ENCODE results near the gene ERCC2.
"Not testable (repeated sequence)": the region's sequence is repeated elsewhere in the genome, so short reads cannot be mapped to it uniquely, and the experiment has no call there.

Gene ERCC2

GRCh38 chr19:45370410-45371204, at the start of gene ERCC2:
ERCC2 (minus strand) TSS chr19:45370573; CDS start chr19:45370540, 33 bp downstream.
- peak; percentile 92 for FAIRE-seq

DNA sequence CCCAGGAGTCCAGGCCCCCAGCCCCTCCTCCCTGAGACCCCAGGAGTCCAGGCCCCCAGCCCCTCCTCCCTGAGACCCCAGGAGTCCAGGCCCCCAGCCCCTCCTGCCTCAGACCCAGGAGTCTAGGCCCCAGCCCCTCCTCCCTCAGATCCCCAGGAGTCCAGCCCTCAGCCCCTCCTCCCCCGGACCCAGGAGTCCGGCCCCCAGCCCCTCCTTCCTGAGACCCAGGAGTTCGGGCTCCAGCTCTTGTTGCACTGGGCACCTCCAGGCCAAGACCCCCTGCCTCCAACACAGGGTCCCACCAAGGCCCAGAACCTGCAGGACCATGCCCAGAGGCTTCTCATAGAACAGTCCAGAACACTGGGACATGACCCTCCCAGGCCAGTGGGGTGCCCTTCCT, 49.5 kb upstream of the ERCC2 start:
- FAIRE-seq: no peak

GRCh38 chr19:45419396-45419795, 49.0 kb upstream of the ERCC2 start:
- no peak for FAIRE-seq

DNA sequence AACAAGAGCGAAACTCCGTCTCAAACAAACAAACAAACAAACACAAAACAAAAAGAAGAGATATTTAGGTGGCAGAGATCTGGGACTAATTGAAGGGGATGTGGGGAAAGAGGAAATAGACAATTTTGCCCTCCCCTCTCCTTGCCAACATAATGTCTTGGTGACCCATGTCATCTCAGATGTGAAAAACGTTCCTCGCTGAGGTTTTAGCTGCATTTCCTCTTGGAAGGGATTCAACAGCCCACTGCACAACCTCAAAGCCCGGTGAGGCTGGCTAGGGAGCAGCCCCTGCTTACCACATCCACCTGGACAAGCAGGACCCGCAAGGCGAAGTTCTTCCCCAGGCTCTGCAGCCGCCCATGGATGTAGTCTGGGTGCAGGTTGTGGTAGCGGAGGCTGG, 48.4 kb upstream of the ERCC2 start:
- no peak for FAIRE-seq

DNA sequence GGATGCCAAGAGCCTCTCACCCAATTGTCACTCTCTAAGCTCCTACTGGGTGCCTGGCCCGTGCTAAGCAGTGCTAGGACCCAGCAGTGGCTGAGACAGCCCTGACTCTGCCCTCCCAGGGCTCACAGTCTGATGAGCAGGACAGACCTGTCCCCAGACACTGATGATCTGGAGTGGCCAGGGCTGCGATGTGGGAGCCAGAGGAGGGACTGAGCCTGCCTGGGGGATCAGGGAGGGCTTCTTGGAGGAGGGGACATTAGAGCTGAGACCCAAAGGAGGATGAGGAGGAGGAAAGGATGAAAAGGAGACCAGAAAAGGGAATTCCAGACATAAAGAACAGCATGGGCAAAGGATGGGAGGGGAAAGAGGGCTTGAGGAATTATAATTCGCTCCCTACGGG, 46.8 kb upstream of the ERCC2 start:
- FAIRE-seq: no peak

DNA sequence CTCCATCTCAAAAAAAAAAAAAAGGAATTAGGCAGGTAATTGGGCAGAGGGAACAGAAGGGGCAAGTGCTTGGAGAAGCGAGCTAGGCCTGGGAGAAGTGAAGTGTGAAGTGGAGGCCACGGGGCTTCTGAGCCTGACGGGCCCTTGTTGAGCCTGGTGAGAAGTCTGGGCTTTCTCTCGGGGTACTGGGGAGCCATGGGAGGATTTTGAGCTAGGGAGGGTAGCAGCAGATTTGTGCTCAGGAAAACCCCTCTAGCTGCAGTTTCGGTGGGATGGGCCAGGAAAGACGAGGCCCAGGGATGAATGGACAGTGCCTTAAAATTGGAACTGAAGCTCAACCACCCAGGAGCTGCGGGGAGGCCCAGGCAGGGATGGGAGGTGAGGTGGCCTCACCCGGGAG, 44.1 kb upstream of the ERCC2 start:
- FAIRE-seq: no peak

GRCh38 chr19:45413497-45413896, 43.1 kb upstream of the ERCC2 start:
- no peak for FAIRE-seq

DNA sequence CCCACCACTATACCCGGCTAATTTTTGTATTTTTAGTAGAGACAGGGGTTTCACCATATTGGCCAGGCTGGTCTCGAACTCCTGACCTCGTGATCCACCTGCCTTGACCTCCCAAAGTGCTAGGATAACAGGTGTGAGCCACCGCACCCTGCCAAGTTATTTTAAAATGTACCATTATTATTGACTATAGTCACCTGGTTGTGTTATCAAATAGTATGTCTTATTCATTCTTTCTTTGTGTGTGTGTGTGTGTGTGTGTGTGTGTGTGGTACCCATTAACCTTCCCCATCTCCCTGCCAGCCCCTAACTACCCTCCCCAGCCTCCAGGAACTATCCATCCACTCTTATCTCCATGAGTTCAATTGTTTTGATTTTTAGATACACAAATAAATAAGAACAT, 40.0 kb upstream of the ERCC2 start:
- not testable (repeated sequence) for FAIRE-seq

- FAIRE-seq: no peak
Measured at GRCh38 chr19:45409557-45409920, 39.2 kb upstream of the ERCC2 start.

GRCh38 chr19:45408830-45409556, 38.6 kb upstream of the ERCC2 start:
- no peak for FAIRE-seq

GRCh38 chr19:45408121-45408520, 37.7 kb upstream of the ERCC2 start:
- no peak for FAIRE-seq

GRCh38 chr19:45407585-45407984, 37.2 kb upstream of the ERCC2 start:
- FAIRE-seq: not testable (repeated sequence)

DNA sequence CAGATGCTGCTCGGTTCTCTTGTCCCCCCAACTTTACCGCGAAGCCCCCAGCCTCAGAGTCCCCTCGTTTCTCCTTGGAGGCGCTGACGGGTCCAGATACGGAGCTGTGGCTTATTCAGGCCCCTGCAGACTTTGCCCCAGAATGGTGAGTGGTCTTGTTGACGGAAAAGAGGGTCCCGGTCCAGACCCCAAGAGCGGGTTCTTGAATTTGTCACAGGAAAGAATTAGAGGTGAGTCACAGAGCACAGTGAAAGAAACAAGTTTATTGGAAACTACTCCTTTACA, 36.7 kb upstream of the ERCC2 start:
- no peak for FAIRE-seq

DNA sequence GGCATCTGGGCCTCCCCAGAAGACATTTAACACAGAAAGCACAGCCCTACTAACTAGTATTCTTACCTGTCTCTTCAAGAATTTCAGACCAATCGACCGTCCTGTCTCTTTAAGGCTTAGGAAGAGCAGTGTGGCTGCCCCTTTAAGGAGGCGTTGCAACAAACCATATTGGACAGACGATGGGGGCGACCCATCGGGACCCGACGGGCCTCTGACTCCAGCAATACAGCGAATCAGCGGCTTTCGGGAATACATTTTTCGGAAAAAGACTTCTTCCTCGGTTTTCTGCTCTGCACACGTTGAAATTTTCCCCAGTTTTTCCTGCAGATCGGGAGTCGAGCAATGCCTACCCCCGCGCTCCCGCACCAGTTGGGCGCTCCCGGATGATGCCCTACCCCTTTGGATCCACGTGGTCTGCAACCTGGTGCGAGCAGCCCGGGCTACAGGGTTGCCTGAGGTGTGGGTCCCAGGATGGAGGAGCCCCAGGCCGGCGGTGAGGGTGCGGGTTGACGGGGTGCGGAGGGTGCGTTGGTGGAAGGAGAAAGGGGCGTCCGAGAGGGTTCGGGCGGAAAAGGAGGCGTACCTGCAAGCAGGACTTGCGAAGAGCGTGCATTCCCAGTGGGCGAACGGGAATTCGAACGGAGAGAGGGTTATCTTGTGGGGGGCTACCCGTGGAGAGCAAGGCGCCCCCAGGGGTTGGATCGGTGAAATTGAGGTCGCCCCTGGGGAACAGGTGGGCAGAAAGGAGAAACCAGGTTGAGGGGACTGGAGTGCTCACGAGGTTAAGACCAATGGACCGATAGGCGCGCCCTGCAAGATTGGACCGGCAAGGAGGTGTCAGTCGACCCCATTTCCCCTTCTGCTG, 36.1 kb upstream of the ERCC2 start, which contains the start of gene POLR1G:
TSS of gene POLR1G (plus strand) at position 419 of the 865 bp plus-strand sequence. CDS start at position 472, 53 bp downstream.
- no peak for FAIRE-seq

GRCh38 chr19:45405435-45406225, 35.3 kb upstream of the ERCC2 start:
- FAIRE-seq: no peak

DNA sequence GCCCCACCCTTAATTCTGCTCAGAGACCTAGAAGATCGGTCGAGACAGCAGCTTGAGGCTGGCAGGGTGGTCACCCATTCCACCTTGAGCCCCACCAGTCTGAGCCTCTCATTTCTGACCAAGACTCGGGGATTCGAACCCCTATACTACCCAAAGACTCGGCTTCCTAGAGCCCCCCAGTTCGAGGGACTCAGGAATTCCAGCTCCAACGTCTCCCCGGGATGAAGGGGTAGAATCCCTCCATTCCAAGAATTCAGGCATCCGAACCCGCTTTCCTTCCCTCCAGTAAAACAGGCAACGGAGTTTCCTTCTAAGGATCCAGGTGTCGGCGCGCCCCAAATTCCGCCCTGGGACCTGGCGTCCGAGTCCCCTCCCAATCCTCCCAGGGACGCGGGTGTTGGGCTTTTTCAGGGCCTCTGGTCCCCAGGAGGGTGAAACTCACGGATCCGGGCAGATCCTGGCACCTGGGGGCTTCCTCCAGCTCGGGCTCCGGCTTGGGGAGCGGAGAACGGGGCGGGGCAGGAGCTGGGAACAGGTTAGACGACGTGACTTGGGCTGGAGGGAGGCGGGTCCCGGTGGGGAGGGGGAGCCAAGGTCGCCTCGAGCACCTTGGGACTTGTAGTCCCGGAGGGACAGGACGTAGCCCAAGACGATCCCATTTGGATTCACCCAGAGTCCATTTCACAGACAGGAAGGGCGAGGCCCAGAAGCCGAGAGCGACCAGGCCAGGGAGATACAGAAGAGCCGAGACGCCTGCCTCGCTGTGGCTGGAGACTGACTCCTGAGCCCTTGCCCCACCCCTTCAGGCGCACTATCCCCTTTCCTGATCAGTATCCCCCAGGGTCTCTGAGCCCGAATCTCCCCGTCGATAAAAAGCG, 34.4 kb upstream of the ERCC2 start, which contains the start of gene PPP1R13L:
TSS of gene PPP1R13L (minus strand) at position 513 of the 878 bp plus-strand sequence. CDS start 6,751 bp downstream, outside the sequence.
- FAIRE-seq: no peak

DNA sequence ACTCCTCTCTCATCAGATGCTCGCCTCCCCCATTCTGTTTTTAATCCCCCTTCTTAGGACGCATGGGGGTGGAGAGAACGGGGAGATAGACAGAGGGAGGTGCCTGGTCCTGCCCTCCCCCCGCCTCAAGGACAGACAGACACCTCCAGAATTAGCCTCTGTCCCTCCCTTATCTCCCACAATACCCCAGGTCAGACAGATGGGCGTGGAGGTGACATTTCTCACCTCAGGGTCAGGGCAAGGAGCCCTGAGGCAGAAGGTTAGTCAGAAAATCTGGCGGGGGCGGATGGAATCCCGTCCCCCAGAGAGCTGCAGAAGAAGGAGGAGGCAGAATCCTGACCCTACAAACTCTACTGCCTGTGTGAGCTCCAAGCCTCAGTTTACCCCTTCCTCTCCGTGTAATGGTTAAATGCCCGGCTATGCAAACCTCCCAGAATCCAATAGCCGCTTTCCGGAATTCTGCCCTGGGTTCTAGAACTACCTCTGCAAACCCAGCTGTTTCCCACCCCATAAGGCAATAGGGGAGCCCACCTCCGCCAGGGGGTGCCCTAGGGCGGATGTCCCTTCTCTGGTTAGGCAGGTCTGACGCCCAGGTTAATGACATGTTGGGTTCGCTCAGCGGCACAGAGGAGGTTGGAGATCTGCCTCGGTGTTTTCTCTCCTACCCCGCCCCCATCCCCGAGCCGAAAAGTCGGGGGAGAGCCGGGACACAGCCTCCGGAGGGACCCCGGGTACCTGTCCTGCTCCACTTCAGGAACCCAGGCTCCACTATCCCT, 33.6 kb upstream of the ERCC2 start:
- no peak for FAIRE-seq

DNA sequence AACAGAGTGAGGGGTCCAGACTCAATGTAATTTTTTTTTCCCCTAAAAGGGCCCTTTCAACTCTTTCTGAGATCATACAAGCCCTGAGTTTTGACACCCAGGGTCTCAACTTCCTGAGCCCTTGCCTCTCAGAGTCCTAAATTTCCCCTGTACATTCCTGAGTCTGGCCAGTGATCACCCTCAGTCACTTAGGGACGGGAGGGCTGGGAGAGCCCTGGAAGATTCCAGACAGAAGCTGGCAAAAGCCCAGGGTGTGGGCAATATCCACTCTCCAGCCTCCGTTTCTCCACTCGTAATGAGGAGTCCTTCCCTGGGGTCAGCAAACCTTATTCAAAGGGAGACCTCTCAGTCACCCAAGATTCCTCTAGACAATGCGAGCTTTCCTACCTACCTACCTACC, 32.9 kb upstream of the ERCC2 start:
- no peak for FAIRE-seq

DNA sequence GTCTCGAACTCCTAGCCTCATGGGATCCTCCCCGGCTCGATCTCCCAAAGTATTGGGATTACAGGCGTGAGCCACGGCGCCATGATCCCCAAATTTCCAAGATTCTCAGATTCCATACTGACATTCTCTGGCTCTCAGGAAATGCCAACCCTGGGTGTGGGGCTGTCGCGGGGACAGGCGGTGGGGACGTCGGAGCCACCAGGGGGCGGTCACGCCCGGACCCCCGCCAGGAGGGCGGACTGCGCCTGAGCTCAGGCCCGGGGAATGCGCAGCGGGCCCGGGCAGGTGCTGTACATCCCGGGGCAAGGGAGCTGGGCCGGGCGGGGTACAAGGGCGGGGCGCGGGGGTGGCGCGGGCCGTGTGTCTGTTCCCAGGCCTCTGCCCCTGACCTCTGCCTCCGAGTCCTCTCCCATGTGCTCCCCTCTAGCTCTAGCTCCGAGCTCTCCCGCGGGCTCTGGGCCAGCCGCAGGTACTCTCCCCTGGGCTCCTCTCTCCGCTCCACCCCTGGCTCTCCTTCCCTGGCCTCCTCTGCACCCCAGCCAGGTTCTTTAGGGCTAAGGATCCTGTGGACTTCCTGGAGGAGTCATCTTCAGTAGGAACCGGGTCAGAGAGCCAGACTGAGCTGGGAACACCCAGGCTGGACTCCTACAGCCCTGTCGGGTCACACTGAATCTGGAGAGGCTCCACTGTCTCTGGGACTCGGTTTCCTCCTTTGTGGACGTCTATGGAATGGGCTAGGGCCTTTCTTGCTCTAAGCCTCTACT, 32.1 kb upstream of the ERCC2 start:
- no peak for FAIRE-seq

DNA sequence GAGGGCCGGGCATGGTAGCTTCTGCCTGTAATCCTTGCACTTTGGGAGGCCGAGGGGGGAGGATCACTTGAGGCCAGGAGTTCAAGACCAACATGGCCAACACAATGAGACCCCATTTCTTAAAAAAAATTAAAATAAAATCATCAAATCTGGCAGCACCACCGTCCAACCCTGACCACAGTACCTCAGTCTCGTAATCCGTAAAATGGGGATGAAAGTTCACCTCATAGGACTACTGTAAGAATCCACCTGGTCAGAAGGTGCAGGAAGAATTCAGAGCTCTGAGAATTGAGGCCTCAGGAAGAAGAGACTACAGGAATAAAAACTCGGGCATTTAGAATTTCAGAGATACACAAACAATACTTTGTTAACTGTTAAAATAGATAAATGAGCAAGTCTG, 31.4 kb upstream of the ERCC2 start:
- FAIRE-seq: no peak

All from endometrium (tissue), 2 donors.